ENCODE data around the gene NIP7.

The NIP7 gene

DNA sequence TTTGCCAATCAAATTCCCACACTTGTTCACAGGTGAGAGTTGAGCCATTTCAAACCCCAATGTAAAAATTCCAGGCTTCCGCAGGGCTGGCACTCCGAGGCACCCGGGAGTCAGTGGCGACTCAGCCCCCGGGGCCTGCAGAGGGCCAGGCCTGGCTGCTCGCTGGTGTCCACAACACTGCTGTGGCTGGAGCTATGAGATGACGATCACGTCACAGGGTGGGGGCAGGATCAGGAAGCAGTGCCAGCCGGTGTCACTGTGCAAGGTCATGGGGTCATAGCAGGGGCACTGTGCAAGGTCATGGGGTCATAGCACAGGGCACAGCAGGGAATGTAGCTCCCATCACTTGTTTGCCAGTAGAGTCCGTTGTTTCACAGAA, 20.7 kb upstream of the NIP7 start:
- H3K27ac ChIP-seq (ENCODE audit: insufficient read depth in 1 of 2, low read depth in 1 of 2, low read length in 2 of 2, poor library complexity in 1 of 2, severe bottlenecking in 2 of 2): no peak overlapping the region
- WGBS (ENCODE audit: insufficient coverage): 98% methylated on average over 9 of the region's 10 CpGs
- no peak overlapping the region for H3K4me3 ChIP-seq (ENCODE audit: control insufficient read depth in 1 of 7, extremely low read depth in 1 of 7, insufficient read depth in 4 of 7, low read depth in 2 of 7, low read length in 6 of 7)
- H3K36me3 ChIP-seq (ENCODE audit: control insufficient read depth in 4 of 4, insufficient read depth in 4 of 4, low read length in 3 of 4): peaks cover 22 to 89% (median 81%) of the 10 kb centered on the region in 4 experiments
- DNase-seq: no peak
- POLR2A ChIA-PET: interaction anchor here (0.5 kb wide), 1 partner anchor 64 kb away, joined by 3 read pairs; no protein-coding TSS in a partner anchor
- H3K27me3 ChIP-seq (replicated peaks in 2 of 5; ENCODE audit: control insufficient read depth in 4 of 5, insufficient read depth in 5 of 5, low read length in 4 of 5): no peaks in the 10 kb centered on the region
- no peaks in the 10 kb centered on the region for H3K4me1 ChIP-seq (ENCODE audit: control extremely low read depth in 1 of 4, control insufficient read depth in 4 of 4, insufficient read depth in 4 of 4, low read length in 3 of 4)
- CTCF ChIA-PET: interaction anchor here (1.2 to 2.0 kb wide), 2 partner anchors 10 to 16 kb away, joined by 3 to 9 read pairs; no protein-coding TSS in a partner anchor
- H3K9me3 ChIP-seq (ENCODE audit: control extremely low read depth in 1 of 5, control insufficient read depth in 4 of 5, insufficient read depth in 2 of 5, low read depth in 1 of 5, low read length in 4 of 5): no peaks in the 10 kb centered on the region

DNA sequence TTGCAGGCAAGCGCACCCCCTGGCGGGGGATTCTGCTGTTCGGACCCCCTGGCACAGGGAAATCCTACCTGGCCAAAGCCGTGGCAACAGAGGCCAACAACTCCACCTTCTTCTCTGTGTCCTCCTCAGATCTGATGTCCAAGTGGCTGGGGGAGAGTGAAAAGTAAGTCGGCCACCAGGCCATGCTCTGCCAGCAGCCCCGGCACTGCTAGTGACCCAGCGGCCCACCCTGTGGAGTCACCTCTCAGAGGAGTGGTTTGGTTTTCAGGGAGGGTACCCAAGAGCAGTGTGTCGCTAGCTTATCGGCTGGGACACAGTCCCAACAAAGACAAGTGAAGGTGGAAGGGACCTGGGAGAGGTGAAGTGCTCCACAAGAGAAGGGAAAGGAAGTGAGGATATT, 20.2 kb upstream of the NIP7 start:
- no peaks in the 10 kb centered on the region for H3K9me3 ChIP-seq (ENCODE audit: control extremely low read depth in 1 of 5, control insufficient read depth in 4 of 5, insufficient read depth in 2 of 5, low read depth in 1 of 5, low read length in 4 of 5)
- H3K4me3 ChIP-seq (ENCODE audit: control insufficient read depth in 1 of 7, extremely low read depth in 1 of 7, insufficient read depth in 4 of 7, low read depth in 2 of 7, low read length in 6 of 7): no peak overlapping the region
- no peak overlapping the region for H3K27ac ChIP-seq (ENCODE audit: insufficient read depth in 1 of 2, low read depth in 1 of 2, low read length in 2 of 2, poor library complexity in 1 of 2, severe bottlenecking in 2 of 2)
- peaks cover 22 to 92% (median 81%) of the 10 kb centered on the region in 4 experiments for H3K36me3 ChIP-seq (ENCODE audit: control insufficient read depth in 4 of 4, insufficient read depth in 4 of 4, low read length in 3 of 4)
- DNase-seq: no peak
- 97% methylated on average over 6 of the region's 9 CpGs for WGBS (ENCODE audit: insufficient coverage)
- H3K4me1 ChIP-seq (ENCODE audit: control extremely low read depth in 1 of 4, control insufficient read depth in 4 of 4, insufficient read depth in 4 of 4, low read length in 3 of 4): no peaks in the 10 kb centered on the region
- CTCF ChIA-PET: interaction anchor here (2.0 kb wide), 1 partner anchor 9 kb away, joined by 9 read pairs; no protein-coding TSS in a partner anchor
- H3K27me3 ChIP-seq (replicated peaks in 2 of 5; ENCODE audit: control insufficient read depth in 4 of 5, insufficient read depth in 5 of 5, low read length in 4 of 5): no peaks in the 10 kb centered on the region
- POLR2A ChIA-PET: interaction anchor here (0.6 kb wide), 1 partner anchor 57 kb away, joined by 4 read pairs; no protein-coding TSS in a partner anchor

DNA sequence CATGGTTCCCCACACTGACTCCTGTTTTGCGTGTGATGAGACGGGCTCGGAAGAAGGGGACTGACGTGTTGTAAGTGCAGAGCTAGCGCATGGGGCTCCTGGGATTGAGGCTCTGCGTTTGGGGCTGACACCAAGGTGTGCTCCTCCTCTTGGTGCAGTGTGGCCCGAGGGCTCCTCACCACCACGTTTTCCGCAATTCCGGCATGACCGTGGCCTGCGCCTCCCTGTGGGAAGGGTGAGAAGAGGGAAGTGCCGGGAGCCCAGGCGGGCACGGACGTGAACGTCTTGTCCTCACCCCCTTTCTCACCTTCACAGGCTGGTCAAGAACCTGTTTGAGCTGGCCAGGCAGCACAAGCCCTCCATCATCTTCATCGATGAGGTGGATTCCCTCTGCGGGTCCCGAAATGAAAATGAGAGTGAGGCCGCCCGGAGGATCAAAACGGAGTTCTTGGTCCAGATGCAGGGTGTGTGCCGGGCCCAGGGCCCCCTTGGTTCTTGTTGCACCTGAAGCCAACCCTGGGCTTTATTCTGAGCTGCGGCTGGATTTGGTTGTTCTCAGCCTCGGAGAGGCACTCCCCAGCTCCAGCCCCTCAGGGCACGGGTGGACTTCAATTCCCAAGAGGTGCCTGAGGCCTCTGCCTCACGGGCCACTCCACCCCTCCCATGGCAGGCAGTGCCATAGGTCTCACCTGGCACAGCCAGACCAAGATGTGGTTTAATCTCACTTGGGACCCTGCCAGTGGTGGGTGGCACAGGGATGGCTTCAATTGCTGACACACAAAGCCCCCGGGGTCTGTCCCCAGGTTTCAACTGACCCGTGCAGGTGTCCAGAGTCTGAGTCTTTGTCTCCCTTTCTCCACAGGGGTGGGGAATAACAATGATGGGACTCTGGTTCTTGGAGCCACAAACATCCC, 19.5 kb upstream of the NIP7 start:
- no peak overlapping the region for H3K4me3 ChIP-seq (ENCODE audit: control insufficient read depth in 1 of 7, extremely low read depth in 1 of 7, insufficient read depth in 4 of 7, low read depth in 2 of 7, low read length in 6 of 7)
- H3K4me1 ChIP-seq (ENCODE audit: control extremely low read depth in 1 of 4, control insufficient read depth in 4 of 4, insufficient read depth in 4 of 4, low read length in 3 of 4): no peaks in the 10 kb centered on the region
- H3K36me3 ChIP-seq (ENCODE audit: control insufficient read depth in 4 of 4, insufficient read depth in 4 of 4, low read length in 3 of 4): peaks cover 26 to 92% (median 83%) of the 10 kb centered on the region in 4 experiments
- WGBS (ENCODE audit: insufficient coverage): 96% methylated on average over 20 of the region's 30 CpGs
- H3K27ac ChIP-seq (ENCODE audit: insufficient read depth in 1 of 2, low read depth in 1 of 2, low read length in 2 of 2, poor library complexity in 1 of 2, severe bottlenecking in 2 of 2): no peak overlapping the region
- no peaks in the 10 kb centered on the region for H3K9me3 ChIP-seq (ENCODE audit: control extremely low read depth in 1 of 5, control insufficient read depth in 4 of 5, insufficient read depth in 2 of 5, low read depth in 1 of 5, low read length in 4 of 5)
- ChIA-PET POLR2A (interaction anchor here (0.6 kb wide), 2 partner anchors 57 to 87 kb away, joined by 3 to 4 read pairs; no protein-coding TSS in a partner anchor), CTCF (interaction anchor here (2.0 kb wide), 1 partner anchor 9 kb away, joined by 9 read pairs; no protein-coding TSS in a partner anchor)
- DNase-seq: no peak
- no peaks in the 10 kb centered on the region for H3K27me3 ChIP-seq (replicated peaks in 2 of 5; ENCODE audit: control insufficient read depth in 4 of 5, insufficient read depth in 5 of 5, low read length in 4 of 5)

DNA sequence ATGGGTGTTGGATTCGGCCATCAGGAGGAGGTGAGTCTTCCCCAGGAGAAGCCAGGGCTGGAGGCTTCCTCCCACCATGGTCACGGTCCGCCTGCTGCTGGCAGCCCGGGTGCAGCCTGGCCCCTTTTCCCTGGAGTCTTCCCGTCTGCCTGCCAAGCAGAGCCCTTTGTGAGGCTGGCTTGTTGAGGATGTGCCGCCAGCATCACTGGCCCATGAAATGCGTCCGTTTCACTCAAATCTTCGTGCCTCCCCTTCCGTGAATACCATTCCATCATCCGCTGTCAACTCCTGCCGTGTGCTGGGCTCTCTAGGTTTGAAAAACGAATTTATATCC, 18.9 kb upstream of the NIP7 start:
- DNase-seq: no peak
- POLR2A ChIA-PET: no interaction called here

DNA sequence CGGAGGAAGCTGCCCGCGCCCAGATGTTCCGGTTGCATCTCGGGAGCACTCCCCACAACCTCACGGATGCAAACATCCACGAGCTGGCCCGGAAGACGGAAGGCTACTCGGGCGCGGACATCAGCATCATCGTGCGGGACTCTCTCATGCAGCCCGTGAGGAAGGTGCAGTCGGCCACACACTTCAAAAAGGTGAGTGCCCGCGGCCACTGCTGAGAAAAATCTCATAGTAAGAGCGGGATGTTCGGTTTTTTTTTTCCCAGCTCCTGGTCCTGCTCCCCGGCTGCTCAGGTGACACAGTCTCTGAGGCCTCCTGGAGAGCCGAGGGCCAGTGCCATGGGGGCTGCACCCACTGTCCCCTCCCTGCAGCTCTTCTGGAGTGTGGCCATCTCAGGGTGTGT, 18.5 kb upstream of the NIP7 start:
- POLR2A ChIA-PET: no interaction called here
- DNase-seq: no peak

More for the DNA sequence above, 18.9 kb upstream of the NIP7 start:
- no peak overlapping the region for H3K4me3 ChIP-seq (ENCODE audit: control insufficient read depth in 1 of 7, extremely low read depth in 1 of 7, insufficient read depth in 4 of 7, low read depth in 2 of 7, low read length in 6 of 7)
- no peaks in the 10 kb centered on the region for H3K4me1 ChIP-seq (ENCODE audit: control extremely low read depth in 1 of 4, control insufficient read depth in 4 of 4, insufficient read depth in 4 of 4, low read length in 3 of 4)
- CTCF ChIA-PET: no interaction called here
- no peaks in the 10 kb centered on the region for H3K9me3 ChIP-seq (ENCODE audit: control extremely low read depth in 1 of 5, control insufficient read depth in 4 of 5, insufficient read depth in 2 of 5, low read depth in 1 of 5, low read length in 4 of 5)
- 97% methylated on average over 13 of the region's 13 CpGs for WGBS (ENCODE audit: insufficient coverage)
- peaks cover 24 to 89% (median 79%) of the 10 kb centered on the region in 4 experiments for H3K36me3 ChIP-seq (ENCODE audit: control insufficient read depth in 4 of 4, insufficient read depth in 4 of 4, low read length in 3 of 4)
- H3K27me3 ChIP-seq (replicated peaks in 2 of 5; ENCODE audit: control insufficient read depth in 4 of 5, insufficient read depth in 5 of 5, low read length in 4 of 5): no peaks in the 10 kb centered on the region
- H3K27ac ChIP-seq (ENCODE audit: insufficient read depth in 1 of 2, low read depth in 1 of 2, low read length in 2 of 2, poor library complexity in 1 of 2, severe bottlenecking in 2 of 2): no peak overlapping the region

DNA sequence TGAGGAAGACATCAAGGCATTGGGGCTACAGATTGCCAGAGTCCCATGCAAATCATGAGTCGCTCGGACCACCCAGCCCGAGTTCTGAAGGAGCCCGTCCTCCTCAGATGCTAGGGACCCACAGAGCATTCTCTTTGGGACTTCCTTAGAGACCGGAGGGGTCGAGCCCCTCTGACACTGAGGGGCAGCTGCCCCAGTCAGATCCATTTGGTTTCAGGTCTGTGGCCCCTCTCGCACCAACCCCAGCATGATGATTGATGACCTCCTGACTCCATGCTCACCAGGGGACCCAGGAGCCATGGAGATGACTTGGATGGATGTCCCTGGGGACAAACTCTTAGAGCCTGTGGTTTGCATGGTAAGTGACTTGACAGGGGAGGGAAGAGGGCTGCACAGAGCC, 17.2 kb upstream of the NIP7 start:
- no peak overlapping the region for H3K4me3 ChIP-seq (ENCODE audit: control insufficient read depth in 1 of 7, extremely low read depth in 1 of 7, insufficient read depth in 4 of 7, low read depth in 2 of 7, low read length in 6 of 7)
- no peak overlapping the region for H3K27ac ChIP-seq (ENCODE audit: insufficient read depth in 1 of 2, low read depth in 1 of 2, low read length in 2 of 2, poor library complexity in 1 of 2, severe bottlenecking in 2 of 2)
- no peaks in the 10 kb centered on the region for H3K9me3 ChIP-seq (ENCODE audit: control extremely low read depth in 1 of 5, control insufficient read depth in 4 of 5, insufficient read depth in 2 of 5, low read depth in 1 of 5, low read length in 4 of 5)
- H3K36me3 ChIP-seq (ENCODE audit: control insufficient read depth in 4 of 4, insufficient read depth in 4 of 4, low read length in 3 of 4): peaks cover 24 to 87% (median 79%) of the 10 kb centered on the region in 4 experiments
- DNase-seq: no peak
- ChIA-PET POLR2A (no interaction called here), CTCF (no interaction called here)
- peaks cover 0 to 15% (median 4%) of the 10 kb centered on the region in 4 experiments for H3K4me1 ChIP-seq (ENCODE audit: control extremely low read depth in 1 of 4, control insufficient read depth in 4 of 4, insufficient read depth in 4 of 4, low read length in 3 of 4)
- H3K27me3 ChIP-seq (replicated peaks in 2 of 5; ENCODE audit: control insufficient read depth in 4 of 5, insufficient read depth in 5 of 5, low read length in 4 of 5): no peaks in the 10 kb centered on the region
- WGBS (ENCODE audit: insufficient coverage): 92% methylated on average over 4 of the region's 7 CpGs

More for the DNA sequence above, 18.5 kb upstream of the NIP7 start:
- no peak overlapping the region for H3K27ac ChIP-seq (ENCODE audit: insufficient read depth in 1 of 2, low read depth in 1 of 2, low read length in 2 of 2, poor library complexity in 1 of 2, severe bottlenecking in 2 of 2)
- H3K36me3 ChIP-seq (ENCODE audit: control insufficient read depth in 4 of 4, insufficient read depth in 4 of 4, low read length in 3 of 4): peaks cover 24 to 89% (median 79%) of the 10 kb centered on the region in 4 experiments
- H3K9me3 ChIP-seq (ENCODE audit: control extremely low read depth in 1 of 5, control insufficient read depth in 4 of 5, insufficient read depth in 2 of 5, low read depth in 1 of 5, low read length in 4 of 5): no peaks in the 10 kb centered on the region
- no peaks in the 10 kb centered on the region for H3K27me3 ChIP-seq (replicated peaks in 2 of 5; ENCODE audit: control insufficient read depth in 4 of 5, insufficient read depth in 5 of 5, low read length in 4 of 5)
- CTCF ChIA-PET: no interaction called here
- H3K4me1 ChIP-seq (ENCODE audit: control extremely low read depth in 1 of 4, control insufficient read depth in 4 of 4, insufficient read depth in 4 of 4, low read length in 3 of 4): peaks cover 0 to 3% (median under 1%) of the 10 kb centered on the region in 4 experiments
- 98% methylated on average over 22 of the region's 22 CpGs for WGBS (ENCODE audit: insufficient coverage)
- no peak overlapping the region for H3K4me3 ChIP-seq (ENCODE audit: control insufficient read depth in 1 of 7, extremely low read depth in 1 of 7, insufficient read depth in 4 of 7, low read depth in 2 of 7, low read length in 6 of 7)

DNA sequence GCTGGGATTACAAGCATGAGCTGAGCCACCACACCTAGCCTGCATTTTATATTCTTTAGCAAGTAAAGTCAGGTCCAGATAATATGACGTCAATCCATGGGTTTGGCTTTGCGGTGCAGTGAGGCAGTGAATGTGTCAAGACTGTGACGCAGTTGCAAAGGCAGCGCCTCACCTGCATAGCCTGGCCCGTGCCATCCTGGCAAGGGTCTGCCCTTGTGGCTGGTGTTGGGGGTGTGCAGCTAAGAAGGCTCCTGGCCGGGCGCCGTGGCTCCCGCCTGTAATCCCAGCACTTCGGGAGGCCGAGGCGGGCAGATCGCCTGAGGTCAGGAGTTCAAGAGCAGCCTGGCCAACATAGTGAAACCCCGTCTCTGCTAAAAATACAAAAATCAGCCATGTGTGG, 16.2 kb upstream of the NIP7 start:
- 97% methylated on average over 11 of the region's 14 CpGs for WGBS (ENCODE audit: insufficient coverage)
- ChIA-PET CTCF (interaction anchor here (0.7 to 7.8 kb wide), 4 partner anchors 10 to 58 kb away, joined by 3 to 28 read pairs (median 4); partner anchors contain the start of gene VPS4A), POLR2A (no interaction called here)

More for the DNA sequence above, 16.2 kb upstream of the NIP7 start:
- Histone ChIP-seq H3K36me3 (ENCODE audit: control insufficient read depth in 4 of 4, insufficient read depth in 4 of 4, low read length in 3 of 4) (peaks cover 20 to 90% (median 78%) of the 10 kb centered on the region in 4 experiments), H3K4me1 (ENCODE audit: control extremely low read depth in 1 of 4, control insufficient read depth in 4 of 4, insufficient read depth in 4 of 4, low read length in 3 of 4) (peaks cover 0 to 26% (median 10%) of the 10 kb centered on the region in 4 experiments), H3K27ac (ENCODE audit: insufficient read depth in 1 of 2, low read depth in 1 of 2, low read length in 2 of 2, poor library complexity in 1 of 2, severe bottlenecking in 2 of 2) (no peak overlapping the region), H3K9me3 (ENCODE audit: control extremely low read depth in 1 of 5, control insufficient read depth in 4 of 5, insufficient read depth in 2 of 5, low read depth in 1 of 5, low read length in 4 of 5) (no peaks in the 10 kb centered on the region), H3K4me3 (ENCODE audit: control insufficient read depth in 1 of 7, extremely low read depth in 1 of 7, insufficient read depth in 4 of 7, low read depth in 2 of 7, low read length in 6 of 7) (no peak overlapping the region), H3K27me3 (replicated peaks in 2 of 5; ENCODE audit: control insufficient read depth in 4 of 5, insufficient read depth in 5 of 5, low read length in 4 of 5) (no peaks in the 10 kb centered on the region)
- no peak for DNase-seq

Measured in common myeloid progenitor, CD34-positive (primary cell).